HG03565 (cell line): Measurements from ENCODE around the gene CLEC4G.
A peak's percentile ranks its signal among the peaks of the same experiment; 100 is the strongest.

Source experiments
- ATAC-seq: cut with Tn5 transposase; IDR thresholded peaks from one replicate; pipeline ENCODE4 v1.9.1; 2021; ENCODE audit warnings: mild to moderate bottlenecking, moderate library complexity; ENCODE audit not compliant: unreplicated experiment

The CLEC4G gene

DNA sequence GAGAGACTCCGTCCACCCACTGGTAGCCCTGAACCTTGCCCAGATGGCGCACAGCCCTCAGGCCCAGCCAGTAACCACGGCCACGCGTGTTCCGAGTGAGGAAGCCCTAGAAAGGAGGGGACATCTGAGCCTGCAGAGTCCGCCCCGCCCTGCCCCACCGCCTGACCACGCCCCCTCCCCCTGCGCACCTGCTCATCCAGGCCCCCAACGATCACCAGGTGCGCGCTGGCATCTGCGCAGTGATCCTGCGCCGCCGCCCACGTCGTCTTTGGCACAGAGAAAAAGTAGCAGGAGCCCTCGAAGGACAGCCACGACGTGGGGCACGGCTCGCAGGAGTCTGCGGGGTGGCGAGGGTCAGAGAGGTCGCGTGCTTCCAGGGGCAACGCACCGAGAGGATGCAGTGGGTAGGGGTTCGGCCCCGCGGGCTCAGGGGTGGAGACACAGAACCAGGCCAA, 2.1 kb downstream of the CLEC4G start:
- no peak for ATAC-seq

- ATAC-seq = no peak
Observed at GRCh38 chr19:7729211-7729610, 2.7 kb downstream of the CLEC4G start.

GRCh38 chr19:7725791-7726190, 6.1 kb downstream of the CLEC4G start:
- no peak for ATAC-seq

DNA sequence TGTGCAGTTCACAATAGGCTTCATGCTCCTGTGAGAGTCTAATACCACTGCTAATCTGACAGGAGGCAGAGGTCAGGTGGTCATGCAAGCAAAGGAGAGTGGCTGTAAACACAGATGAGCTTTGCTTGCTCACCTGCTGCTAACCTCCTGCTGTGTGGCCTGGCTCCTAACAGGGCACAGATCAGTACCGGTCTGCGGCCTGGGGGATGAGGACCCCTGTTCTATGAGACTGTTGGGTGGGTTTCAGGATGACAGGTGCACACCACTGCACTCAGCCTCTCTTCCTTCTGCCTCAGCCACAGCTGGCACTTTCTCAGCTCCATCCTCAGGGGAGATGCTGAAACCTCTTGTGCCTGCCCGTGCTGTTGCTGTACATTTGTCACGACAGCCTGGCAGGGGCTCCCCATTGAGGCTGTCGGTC, 9.7 kb downstream of the CLEC4G start:
- no peak for ATAC-seq

GRCh38 chr19:7720351-7720750, 11.6 kb downstream of the CLEC4G start:
- no peak for ATAC-seq

- no peak for ATAC-seq
Observed at GRCh38 chr19:7718668-7719067, 13.2 kb downstream of the CLEC4G start.

- ATAC-seq = no peak
Observed at GRCh38 chr19:7716762-7717161, 15.1 kb downstream of the CLEC4G start.

- no peak for ATAC-seq
Observed at GRCh38 chr19:7715671-7716070, 16.2 kb downstream of the CLEC4G start.

GRCh38 chr19:7710616-7711015, 21.3 kb downstream of the CLEC4G start:
- no peak for ATAC-seq

DNA sequence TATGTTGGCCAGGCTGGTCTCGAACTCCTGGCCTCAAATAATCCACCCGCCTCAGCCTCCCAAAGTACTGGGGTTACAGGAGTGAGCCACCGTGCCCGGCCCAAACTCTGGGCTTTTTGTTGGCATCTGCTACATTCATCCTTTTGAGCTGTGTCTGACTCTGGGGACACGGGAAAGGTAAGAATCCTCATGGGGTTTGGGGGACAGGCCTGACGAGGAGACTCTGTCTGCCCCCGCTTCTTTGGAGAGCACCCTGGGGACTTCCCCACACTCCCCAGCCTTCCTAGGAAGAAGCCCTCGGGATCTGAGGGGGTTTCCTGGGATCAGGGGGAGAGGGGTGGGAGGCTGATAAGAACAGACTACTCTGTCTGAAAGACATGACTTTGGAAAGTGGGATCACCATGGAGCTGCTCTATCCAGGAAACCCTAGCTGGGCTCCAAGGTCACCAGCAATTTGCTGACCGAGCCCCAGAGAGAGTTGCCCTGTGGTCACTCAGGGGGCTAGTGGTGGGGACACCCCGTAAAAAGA, 21.9 kb downstream of the CLEC4G start:
- ATAC-seq = no peak

GRCh38 chr19:7706955-7707456, 24.9 kb downstream of the CLEC4G start:
- no peak for ATAC-seq

DNA sequence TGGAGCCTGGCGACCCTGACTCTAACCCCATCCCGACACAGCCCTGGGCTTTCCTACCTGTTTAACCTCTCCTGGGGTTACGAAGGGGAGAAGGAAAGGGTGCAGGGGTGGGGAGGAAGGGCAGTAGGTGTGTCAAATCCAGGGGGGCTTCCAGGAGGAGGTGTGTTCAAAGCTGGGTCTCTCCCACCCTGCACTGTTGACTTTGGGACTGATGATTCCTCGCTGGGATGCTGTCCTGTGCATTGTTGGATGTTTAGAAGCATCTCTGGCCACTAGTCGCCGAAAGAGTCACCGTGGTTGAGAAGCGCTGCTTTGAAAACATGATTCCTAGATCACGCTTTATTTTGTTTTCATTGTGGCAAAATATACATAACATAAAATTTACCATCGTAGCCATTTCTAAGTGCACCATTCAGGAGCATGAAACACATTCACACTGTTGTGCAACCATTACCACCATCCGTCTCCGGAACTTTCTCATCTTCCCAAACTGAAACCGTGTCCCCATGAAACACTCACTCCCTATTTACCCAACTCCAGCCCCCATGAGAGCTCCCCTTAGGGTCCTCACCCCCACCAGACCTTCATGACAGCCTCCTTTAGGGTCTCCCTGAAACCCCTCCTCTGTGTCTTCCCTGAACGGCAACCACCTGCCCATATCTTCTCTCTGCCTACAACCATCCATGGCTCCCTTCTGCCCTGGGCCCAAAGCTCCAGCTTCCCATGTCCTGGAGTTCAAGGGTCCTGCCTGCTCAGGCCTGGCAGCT, 25.5 kb downstream of the CLEC4G start:
- no peak for ATAC-seq

DNA sequence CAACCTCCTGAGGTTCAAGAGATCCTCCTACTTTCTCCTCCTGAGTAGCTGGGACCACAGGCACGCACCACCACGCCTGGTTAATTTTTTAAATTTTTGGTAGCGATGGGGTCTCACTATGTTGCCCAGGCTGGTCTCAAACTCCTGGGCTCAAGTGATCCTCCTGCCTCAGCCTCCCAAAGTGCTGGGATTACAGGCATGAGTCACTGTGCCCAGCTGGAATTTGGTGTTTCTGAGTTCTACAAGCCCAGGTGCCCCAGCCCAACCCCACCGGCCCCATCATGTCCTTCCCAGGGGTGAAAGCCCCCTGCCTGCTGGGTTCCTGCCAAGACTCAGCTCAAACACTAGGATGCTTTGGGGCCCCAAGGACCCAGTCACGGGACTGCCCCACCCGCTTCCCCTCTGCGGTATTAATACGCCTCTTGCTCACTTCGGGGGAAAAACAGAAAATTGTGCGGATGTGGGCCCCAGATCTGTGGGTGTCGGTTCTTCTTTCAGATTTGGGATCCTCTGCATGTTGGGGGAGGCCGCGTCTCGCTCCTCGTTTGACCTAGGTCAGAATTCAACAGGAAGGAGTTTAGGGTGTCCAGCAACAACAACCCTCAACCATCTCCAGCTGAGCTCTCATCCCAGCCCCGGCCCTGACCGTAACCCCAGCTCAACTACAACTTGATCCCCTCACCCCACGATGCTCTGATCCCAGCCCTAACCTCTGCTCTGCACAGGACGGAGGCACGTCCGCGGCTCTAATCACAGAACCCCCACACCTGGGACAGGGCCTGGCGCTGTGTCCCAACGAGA, 26.3 kb downstream of the CLEC4G start:
- no peak for ATAC-seq

DNA sequence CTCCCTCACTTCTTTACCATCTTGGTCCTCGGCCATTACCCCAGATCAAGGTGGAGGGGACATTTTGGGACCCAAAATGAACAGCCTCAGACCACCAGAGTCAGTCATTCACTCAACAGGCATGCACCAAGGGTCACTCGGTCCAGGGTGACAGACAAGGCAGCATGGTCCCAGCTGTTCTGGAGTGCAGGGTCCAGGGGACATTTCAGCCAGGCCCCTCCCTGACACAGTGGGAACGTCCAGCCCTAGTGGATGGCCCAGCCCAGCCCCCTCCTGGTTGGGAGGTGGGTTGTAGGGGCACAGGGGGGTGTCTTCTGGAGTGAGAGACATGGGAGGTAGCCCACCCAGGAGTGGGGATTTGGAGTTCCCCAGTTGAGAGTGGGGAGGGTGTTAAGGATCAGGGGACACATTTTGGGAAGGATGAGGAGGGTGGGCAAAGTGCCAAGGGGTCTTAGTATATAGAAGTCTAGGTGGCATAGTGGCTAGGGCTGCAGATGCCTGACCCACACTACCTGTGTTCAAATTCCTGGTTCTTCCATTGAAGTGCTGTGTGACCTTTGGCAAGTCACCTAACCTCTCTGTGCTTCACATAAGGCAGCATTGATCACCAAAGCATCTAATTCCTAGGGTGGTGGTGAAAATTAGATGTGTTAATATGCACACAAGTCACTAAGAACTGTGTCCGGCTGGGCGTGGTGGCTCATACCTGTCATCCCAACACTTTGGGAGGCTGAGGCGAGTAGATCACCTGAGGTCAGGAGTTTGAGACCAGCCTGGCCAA, 27.4 kb downstream of the CLEC4G start:
- no peak for ATAC-seq

DNA sequence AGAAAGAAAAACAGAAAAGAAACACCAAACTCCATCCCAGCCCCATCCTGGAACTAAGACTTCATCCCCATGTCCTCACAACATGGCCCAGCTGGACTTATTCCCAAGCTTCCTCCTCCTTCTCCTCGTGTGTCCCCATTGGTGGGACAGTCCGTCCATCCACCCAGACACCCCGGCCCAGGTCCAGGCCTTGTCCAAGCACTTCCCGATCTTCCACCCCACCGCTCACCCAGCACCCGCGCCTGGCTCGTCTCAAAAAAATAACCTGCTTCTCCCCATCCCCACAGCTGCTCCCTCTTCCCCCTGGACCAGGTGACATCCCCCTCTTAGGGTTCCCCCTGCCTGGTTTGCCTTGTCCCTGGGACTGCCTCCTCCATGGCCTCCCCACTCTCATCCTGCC, 28.6 kb downstream of the CLEC4G start:
- ATAC-seq = no peak

- peak; percentile 52 for ATAC-seq
Observed at GRCh38 chr19:7701654-7702457, 30.1 kb downstream of the CLEC4G start, which contains the start of gene FCER2. Gene FCER2 (minus strand): TSS chr19:7702131. CDS start chr19:7699760, 2,371 bp downstream.

DNA sequence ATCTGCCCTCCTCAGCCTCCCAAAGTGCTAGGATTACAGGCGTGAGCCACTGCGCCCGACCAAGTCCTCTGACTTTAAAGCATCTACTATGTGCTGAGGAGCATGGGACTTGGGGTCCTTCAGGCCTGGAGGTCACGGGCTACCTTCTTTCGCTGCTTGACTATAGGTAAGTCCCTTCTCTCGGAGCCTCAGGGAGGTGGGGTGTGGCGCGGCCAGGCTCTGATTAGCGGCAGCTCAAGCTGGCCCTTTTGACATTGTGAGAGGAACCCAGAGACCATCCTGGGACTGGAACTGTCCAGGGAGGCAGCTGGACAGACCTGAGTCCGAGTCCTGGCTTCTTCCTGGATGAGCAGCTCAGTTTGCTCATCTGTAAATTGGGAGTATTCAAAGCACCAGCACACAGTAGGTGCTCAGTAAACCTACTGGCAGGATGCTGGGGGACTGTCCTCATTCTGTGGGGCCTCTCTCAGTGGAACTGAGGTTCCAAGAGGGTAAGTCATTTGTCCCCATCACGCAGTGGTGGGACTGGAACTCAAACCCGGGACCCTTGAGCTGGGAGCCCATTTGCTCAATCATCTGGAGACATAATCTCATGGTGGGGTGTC, 30.8 kb downstream of the CLEC4G start:
- no peak for ATAC-seq

- ATAC-seq = no peak
Observed at GRCh38 chr19:7699417-7700401, 32.2 kb downstream of the CLEC4G start.
